Skeletal muscle satellite cell (primary cell): Measurements from ENCODE around the gene FSIP2.
"Not testable (repeated sequence)": the region's sequence is repeated elsewhere in the genome, so short reads cannot be mapped to it uniquely, and the experiment has no call there.

Source experiments
- H3K27me3 ChIP-seq: 2 replicates; pipeline ENCODE4 v1.7.0; 2013; ENCODE audit warnings: low read length; ENCODE audit not compliant: control insufficient read depth, insufficient read depth
- H3K36me3 ChIP-seq: 2 replicates; pipeline ENCODE4 v1.7.0; 2013; ENCODE audit warnings: mild to moderate bottlenecking, control low read depth, low read length; ENCODE audit not compliant: insufficient read depth
- H3K4me1 ChIP-seq: 2 replicates; pipeline ENCODE4 v1.7.0; 2013; ENCODE audit warnings: low read length; ENCODE audit not compliant: control insufficient read depth, insufficient read depth
- H3K4me2 ChIP-seq: 2 replicates; pipeline ENCODE4 v1.7.0; 2013; ENCODE audit warnings: mild to moderate bottlenecking, low read length
- H3K4me3 ChIP-seq: 2 replicates; pipeline ENCODE4 v1.7.0; 2013; ENCODE audit warnings: low read length
- H3K9ac ChIP-seq: 2 replicates; pipeline ENCODE4 v1.7.0; 2013; ENCODE audit warnings: mild to moderate bottlenecking, low read depth, low read length, moderate library complexity
- H3K9me3 ChIP-seq: replicated peaks from 2 replicates; pipeline ENCODE4 v1.7.0; 2013; ENCODE audit warnings: mild to moderate bottlenecking, control low read depth, low read length

Gene FSIP2

DNA sequence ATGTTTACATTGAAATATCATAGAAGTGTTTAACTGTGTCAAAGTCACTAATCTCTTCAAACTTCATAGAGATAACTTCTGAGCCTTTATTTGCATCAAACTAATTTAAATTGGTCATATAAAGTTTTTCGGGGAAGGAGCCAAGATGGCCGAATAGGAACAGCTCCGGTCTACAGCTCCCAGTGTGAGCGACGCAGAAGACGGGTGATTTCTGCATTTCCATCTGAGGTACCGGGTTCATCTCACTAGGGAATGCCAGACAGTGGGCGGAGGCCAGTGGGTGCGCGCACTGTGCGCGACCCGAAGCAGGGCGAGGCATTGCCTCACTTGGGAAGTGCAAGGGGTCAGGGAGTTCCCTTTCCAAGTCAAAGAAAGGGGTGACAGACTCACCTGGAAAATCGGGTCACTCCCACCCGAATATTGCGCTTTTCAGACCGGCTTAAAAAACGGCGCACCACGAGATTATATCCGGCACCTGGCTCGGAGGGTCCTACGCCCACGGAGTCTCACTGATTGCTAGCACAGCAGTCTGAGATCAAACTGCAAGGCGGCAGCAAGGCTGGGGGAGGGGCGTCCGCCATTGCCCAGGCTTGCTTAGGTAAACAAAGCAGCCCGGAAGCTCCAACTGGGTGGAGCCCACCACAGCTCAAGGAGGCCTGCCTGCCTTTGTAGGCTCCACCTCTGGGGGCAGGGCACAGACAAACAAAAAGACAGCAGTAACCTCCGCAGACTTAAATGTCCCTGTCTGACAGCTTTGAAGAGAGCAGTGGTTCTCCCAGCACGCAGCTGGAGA, 126.1 kb downstream of the FSIP2 start:
- not testable (repeated sequence) for H3K4me1 ChIP-seq, H3K36me3 ChIP-seq, H3K4me3 ChIP-seq, H3K9me3 ChIP-seq, H3K4me2 ChIP-seq, H3K9ac ChIP-seq, H3K27me3 ChIP-seq

DNA sequence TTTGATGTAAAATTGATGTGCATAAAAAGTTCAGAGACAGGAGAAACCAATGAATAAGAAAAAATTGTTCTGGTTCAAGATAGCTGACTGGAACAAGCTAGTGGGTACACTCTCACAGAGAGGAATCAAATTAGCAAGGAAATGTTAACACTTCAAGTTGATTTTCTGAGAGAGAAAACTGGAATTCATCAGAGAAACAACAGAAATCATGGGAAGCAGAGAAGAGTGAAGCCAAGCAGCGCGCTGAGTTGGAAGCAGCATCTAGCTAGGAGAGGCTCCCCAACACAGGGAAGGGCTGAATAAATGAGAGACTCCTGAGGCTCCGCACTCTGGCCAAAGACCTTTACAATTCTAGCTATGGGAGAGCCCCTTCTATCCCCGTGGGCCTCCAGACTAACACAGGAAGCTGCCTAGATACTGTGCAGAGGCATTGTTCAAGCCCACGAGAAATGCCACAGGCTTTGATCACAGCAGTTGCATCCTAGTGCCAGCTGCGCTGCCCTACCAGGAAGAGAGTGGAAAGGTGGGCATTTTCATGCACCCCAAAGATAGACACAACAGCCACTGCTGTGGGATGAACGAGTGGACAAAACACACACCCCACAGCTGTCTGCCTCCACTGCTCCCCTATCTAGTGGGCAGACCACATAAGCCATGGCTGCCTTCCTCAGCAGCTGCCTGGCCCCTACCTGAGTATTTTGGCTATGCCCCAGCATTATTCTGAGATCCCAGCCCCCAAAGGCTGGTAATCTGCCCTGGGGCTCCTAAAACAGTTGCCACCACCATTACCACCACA, 136.7 kb downstream of the FSIP2 start:
- Histone ChIP-seq H3K27me3 (no peaks in the 10 kb centered on the region), H3K9ac (no peak overlapping the region), H3K4me3 (no peak overlapping the region), H3K9me3 (no peaks in the 10 kb centered on the region), H3K4me2 (no peak overlapping the region), H3K36me3 (no peaks in the 10 kb centered on the region), H3K4me1 (no peaks in the 10 kb centered on the region)

DNA sequence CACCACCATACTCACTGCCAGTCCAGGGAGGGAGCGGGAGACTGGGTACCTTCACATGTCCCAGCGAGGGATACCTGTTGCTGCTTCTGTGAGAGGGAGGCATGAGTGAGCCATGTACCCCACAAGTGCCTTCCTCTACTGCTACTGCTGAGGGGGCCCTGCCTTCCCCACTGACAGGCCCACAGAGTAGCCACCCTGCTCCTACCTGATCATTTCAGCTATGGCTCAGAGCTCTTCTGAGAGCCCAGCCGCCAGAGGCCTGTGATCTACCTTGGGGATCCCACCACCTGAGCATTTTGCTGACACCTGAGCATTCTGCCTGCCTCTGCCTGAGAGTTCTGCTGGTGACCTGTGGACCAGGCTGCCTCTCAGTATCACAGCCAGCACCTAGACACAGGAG, 137.6 kb downstream of the FSIP2 start:
- H3K4me2 ChIP-seq: no peak overlapping the region
- H3K36me3 ChIP-seq: no peaks in the 10 kb centered on the region
- no peaks in the 10 kb centered on the region for H3K9me3 ChIP-seq
- H3K9ac ChIP-seq: no peak overlapping the region
- no peak overlapping the region for H3K4me3 ChIP-seq
- H3K27me3 ChIP-seq: no peaks in the 10 kb centered on the region
- H3K4me1 ChIP-seq: no peaks in the 10 kb centered on the region

DNA sequence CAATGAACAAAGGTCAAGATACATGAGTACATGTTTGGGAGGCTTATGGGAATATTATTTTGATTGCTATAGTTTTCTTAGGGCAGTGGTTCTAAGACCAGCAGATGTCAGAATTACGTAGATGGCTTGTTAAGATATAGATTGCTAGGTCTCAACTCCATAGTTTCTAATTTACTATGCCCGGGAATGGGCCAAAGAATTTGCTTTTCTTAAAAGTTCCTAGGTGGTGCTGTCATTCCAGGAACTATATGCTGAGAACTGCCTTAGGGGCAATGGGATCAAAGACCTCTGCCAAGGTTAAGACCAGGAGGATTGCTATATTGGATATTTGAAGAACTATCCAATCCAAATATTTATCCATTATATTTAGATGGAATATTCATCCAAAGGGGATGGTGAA, 141.8 kb downstream of the FSIP2 start:
- no peak overlapping the region for H3K4me3 ChIP-seq
- H3K4me2 ChIP-seq: no peak overlapping the region
- H3K36me3 ChIP-seq: no peaks in the 10 kb centered on the region
- H3K4me1 ChIP-seq: no peaks in the 10 kb centered on the region
- no peaks in the 10 kb centered on the region for H3K9me3 ChIP-seq
- no peaks in the 10 kb centered on the region for H3K27me3 ChIP-seq
- H3K9ac ChIP-seq: no peak overlapping the region
